Neural crest cell (in vitro differentiated cells): ENCODE results near the gene CYTH1. TPM values are rescaled to one million over a fixed set of nuclear protein-coding genes. Genes with fewer than 3 reads are reported as not detected.

ENCODE experiments used
- DNase-seq: peaks from one replicate; pipeline ENCODE4 v3.0.0; 2021; ENCODE audit warnings: low read depth, mixed read lengths, low spot score
- H3K27ac Mint-ChIP-seq: one replicate; pipeline ENCODE4 v1.8.0; 2021; ENCODE audit warnings: mild to moderate bottlenecking, mixed read lengths; ENCODE audit not compliant: unreplicated experiment
- H3K27me3 Mint-ChIP-seq: 2 replicates; pipeline ENCODE4 v1.8.0; 2021; ENCODE audit warnings: low read depth, mild to moderate bottlenecking, mixed read lengths
- H3K36me3 Mint-ChIP-seq: 2 replicates; pipeline ENCODE4 v1.8.0; 2021; ENCODE audit warnings: low read depth, mild to moderate bottlenecking, mixed read lengths
- H3K4me1 Mint-ChIP-seq: 2 replicates; pipeline ENCODE4 v1.8.0; 2021; ENCODE audit warnings: mixed read lengths
- H3K4me3 Mint-ChIP-seq: one replicate; pipeline ENCODE4 v1.8.0; 2021; ENCODE audit warnings: mild to moderate bottlenecking, mixed read lengths
- H3K9me3 Mint-ChIP-seq: 2 replicates; pipeline ENCODE4 v1.8.0; 2021; ENCODE audit warnings: mixed read lengths
- CTCF ChIP-seq: fragments of 200-600 bp; sonication (generic); conservative IDR thresholded peaks from 2 replicates; pipeline ENCODE4 v1.5.0; 2021; ENCODE audit warnings: antibody characterized with exemption, mild to moderate bottlenecking
- long read RNA-seq: library from polyadenylated mRNA; unstranded; transcript quantifications from one replicate; pipeline ENCODE4 v2.0.0, GENCODE V29; 2020
- total RNA-seq: library from RNA; stranded (reverse); gene quantifications from 2 replicates; pipeline ENCODE4 v1.2.1, GENCODE V29; 2021

CYTH1 gene, protein sequence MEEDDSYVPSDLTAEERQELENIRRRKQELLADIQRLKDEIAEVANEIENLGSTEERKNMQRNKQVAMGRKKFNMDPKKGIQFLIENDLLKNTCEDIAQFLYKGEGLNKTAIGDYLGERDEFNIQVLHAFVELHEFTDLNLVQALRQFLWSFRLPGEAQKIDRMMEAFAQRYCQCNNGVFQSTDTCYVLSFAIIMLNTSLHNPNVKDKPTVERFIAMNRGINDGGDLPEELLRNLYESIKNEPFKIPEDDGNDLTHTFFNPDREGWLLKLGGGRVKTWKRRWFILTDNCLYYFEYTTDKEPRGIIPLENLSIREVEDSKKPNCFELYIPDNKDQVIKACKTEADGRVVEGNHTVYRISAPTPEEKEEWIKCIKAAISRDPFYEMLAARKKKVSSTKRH
- total RNA-seq, result 26.8 and 27.7 TPM in 2 replicates
- long read RNA-seq, full-length matches to known transcripts, result 7 of 15 reads
- long read RNA-seq, partial matches to known transcripts, result 4 of 15 reads
- long read RNA-seq, other reads (novel, unspliced or antisense), result 4 of 15 reads

DNA sequence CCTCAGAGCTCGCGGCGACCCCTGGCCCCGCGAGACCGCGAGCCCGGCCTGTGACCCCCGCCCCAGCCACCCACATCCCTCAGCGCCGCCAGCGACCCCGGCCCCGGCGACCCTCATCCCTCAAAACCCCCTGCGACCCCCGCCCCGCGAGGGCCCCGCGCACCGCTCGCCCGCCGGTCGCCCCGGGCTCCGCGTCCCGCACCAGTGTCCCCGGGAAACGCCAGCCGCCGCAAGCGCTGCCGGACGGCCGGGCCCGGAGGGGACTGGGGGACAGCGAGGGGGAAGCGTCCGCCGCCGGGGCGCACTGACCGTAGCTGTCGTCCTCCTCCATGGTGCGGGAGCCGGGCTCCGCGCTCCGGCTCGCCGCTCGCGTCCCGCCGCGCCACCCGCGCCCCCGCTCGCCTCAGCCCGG, at the start of gene CYTH1:
Gene CYTH1 (minus strand): TSS at position 381 of the 412 bp plus-strand sequence. CDS start 50 bp downstream, at position 331.
- H3K27me3 Mint-ChIP-seq, result no peaks in the 10 kb centered on the region
- peak within 1 kb of the TSS; percentile 91 for H3K27ac Mint-ChIP-seq
- peak within 1 kb of the TSS; percentile 91 for H3K4me3 Mint-ChIP-seq
- no peaks in the 10 kb centered on the region for H3K36me3 Mint-ChIP-seq
- peaks cover 23% of the 10 kb centered on the region for H3K4me1 Mint-ChIP-seq
- no peak for DNase-seq
- no peaks in the 10 kb centered on the region for H3K9me3 Mint-ChIP-seq
- TF ChIP-seq CTCF, result no peak

DNA sequence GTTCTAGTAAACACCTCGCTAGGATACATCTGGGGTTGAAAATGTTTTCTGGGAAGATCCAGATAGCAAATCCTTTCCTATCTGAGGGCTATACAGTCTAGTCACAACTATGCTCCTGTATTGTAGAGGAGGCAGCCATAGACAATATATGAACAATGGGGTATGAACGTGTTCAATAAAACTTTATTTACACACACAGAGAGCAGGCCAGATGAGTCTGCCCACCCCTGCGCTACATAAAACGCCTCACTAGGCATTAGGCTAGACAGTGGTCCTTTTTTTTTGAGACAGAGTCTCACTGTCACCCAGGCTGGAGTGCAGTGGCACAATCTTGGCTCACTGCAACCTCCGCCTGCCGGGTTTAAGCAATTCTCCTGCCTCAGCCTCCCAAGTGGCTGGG, 47.4 kb upstream of the CYTH1 start:
- Mint-ChIP-seq H3K4me1 (no peaks in the 10 kb centered on the region), H3K36me3 (peaks cover 17% of the 10 kb centered on the region), H3K9me3 (no peaks in the 10 kb centered on the region), H3K27me3 (no peaks in the 10 kb centered on the region), H3K4me3 (no peak overlapping the region), H3K27ac (no peak overlapping the region)
- no peak for DNase-seq
- TF ChIP-seq CTCF, result no peak

DNA sequence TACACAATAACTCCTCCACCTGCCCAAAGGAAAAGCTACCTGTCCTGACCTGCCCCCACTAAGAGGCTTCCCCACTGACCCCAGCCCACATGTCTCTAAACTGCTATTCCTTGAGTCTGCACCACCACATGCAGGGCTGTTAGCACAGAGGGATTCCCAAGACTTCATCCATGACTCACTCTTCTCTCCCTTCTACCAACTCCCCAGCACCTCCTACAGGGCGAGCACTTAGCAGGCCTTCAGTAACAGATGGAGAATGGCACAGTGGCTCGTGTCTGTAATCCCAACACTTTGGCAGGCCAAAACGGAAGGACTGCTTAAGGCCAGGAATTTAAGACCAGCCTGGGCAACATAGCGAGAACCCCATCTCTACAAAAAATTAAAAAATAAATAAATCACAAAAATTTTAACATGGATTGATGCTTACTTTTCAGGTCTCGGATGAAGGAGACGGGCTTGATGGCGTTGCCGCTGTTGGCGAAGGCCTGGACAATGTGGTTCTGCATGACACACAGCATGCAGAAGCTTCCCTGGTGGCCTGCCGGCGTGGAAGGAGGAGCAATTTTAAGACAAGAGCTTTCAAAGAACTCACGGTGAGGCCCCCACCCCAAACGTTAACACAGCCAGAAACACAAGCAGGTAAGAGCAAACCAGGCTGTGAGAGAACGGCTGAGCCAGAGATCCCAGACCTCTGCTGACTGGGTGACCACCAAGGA, 46.6 kb upstream of the CYTH1 start:
- no peaks in the 10 kb centered on the region for H3K27me3 Mint-ChIP-seq
- no peaks in the 10 kb centered on the region for H3K9me3 Mint-ChIP-seq
- DNase-seq, result no peak
- no peak overlapping the region for H3K27ac Mint-ChIP-seq
- H3K36me3 Mint-ChIP-seq, result peaks cover 15% of the 10 kb centered on the region
- H3K4me1 Mint-ChIP-seq, result peaks cover 5% of the 10 kb centered on the region
- no peak for TF ChIP-seq CTCF
- H3K4me3 Mint-ChIP-seq, result no peak overlapping the region

GRCh38 chr17:78826836-78827509, 44.9 kb upstream of the CYTH1 start:
- Mint-ChIP-seq H3K36me3 (peaks cover 10% of the 10 kb centered on the region), H3K27ac (no peak overlapping the region), H3K9me3 (no peaks in the 10 kb centered on the region), H3K4me1 (peaks cover 15% of the 10 kb centered on the region), H3K27me3 (no peaks in the 10 kb centered on the region), H3K4me3 (no peak overlapping the region)
- no peak for TF ChIP-seq CTCF
- no peak for DNase-seq

- Mint-ChIP-seq H3K4me1 (peaks cover 15% of the 10 kb centered on the region), H3K27ac (no peak overlapping the region), H3K9me3 (no peaks in the 10 kb centered on the region), H3K27me3 (no peaks in the 10 kb centered on the region), H3K36me3 (peaks cover 12% of the 10 kb centered on the region), H3K4me3 (no peak overlapping the region)
- no peak for TF ChIP-seq CTCF
- no peak for DNase-seq
Observed at GRCh38 chr17:78826421-78826820, 44.3 kb upstream of the CYTH1 start.
